ENCODE data around the gene EPC2.

- TF ChIP-seq REST (IDR thresholded peaks at IDR 0.05; ENCODE audit: insufficient read depth in 1 of 2, low read depth in 2 of 2, low read length in 2 of 2), result no peak
- no peak for TF ChIP-seq SIN3A (IDR thresholded peaks at IDR 0.05; ENCODE audit: borderline replicate concordance, insufficient read depth, low read length)
Measured at GRCh38 chr2:148746973-148747372, 102.4 kb downstream of the EPC2 start.

Data from PFSK-1 (cell line).